Right hindlimb (tissue), 1 donor: ENCODE measurements around the gene EGR4.
A peak's percentile ranks its signal among the peaks of the same experiment; 100 is the strongest.
"Not testable (repeated sequence)": the region's sequence is repeated elsewhere in the genome, so short reads cannot be mapped to it uniquely, and the experiment has no call there.

Experiments
- DNase-seq: peaks from one replicate; pipeline ENCODE4 v3.0.0-alpha.2; 2018

Gene EGR4

DNA sequence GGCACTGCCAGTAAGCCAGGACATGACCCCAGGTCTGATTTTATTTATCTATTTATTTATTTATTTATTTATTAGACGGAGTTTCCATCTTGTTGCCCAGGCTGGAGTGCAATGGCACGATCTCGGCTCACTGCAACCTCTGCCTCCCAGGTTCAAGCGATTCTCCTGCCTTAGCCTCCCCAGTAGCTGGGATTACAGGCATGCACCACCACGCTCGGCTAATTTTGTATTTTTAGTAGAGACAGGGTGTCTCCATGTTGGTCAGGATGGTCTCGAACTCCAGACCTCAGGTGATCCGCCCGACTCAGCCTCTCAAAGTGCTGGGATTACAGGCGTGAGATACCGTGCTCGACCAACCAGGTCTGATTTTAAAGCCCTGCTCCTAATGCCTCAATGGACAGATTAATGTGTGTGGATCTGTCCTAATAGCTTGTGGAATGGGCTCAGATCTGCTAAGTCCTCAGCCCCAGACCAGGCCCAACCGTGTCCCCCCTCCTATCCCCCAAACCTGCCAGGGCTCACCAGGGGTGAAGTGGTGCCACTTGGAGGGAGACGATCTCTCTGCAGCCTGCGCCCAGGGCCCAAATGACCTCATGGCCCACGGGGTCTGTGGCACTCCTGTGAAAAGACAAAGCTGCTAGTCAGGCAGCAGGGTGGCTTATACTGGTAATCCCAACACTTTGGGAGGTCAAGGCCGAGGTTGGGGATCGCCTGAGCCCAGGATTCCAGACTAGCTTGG, 30.5 kb downstream of the EGR4 start:
- not testable (repeated sequence) for DNase-seq

DNA sequence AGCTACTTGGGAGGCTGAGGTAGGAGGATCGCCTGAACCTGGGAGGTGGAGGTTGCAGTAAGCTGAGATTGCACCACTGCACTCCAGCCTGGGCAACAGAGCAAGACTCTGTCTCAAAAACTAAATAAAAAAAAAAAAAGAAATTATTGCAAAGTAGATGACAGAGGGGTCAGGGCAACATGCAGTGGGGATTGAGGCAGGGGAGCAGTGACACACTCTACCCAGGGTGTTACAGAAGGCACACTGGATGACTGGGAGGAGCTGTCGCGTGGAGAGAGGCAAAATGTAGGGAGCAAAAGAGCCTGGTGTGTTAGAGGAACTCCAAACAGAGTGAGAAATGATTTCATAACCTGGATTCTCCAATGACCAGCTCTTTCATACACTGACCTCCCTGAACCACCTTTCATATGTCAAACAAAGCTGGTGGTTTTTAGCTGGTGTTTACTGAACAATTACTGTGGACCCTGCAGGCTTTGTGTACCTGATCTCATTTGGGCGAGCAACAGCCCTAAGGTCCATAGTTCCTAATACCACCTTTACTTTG, 31.2 kb downstream of the EGR4 start:
- no peak for DNase-seq

DNA sequence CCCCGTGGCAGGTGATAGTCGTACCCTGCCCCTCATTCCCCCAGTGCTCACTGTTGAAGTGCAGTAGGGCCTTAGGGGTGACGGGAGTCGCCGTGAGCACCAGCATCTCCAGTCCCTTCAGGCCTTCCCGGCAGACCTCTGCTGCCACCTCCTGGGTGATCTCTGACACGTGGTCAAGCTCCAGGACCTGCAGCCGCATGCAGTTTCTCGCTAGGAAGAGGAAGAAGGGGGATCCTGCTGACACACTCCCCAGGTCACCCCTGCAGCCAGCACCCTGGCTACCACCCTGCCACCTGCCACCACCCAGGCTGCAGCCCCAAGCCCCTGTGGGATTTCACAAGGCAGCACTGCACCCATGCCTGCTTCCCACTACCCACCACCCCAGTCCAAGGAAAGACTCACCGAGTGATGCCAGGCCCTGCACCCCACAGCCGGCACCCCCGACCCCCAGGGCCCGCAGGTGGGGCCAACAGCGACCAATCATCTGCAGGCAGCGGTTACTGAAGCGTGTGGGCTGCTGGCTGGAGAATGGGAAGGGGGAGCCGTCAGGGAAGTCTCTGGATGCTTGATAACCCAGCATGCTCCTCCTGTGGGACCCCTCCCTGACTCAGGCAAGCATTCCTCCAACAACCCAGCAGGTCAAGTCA, 32.9 kb downstream of the EGR4 start:
- DNase-seq: peak; percentile 43

DNA sequence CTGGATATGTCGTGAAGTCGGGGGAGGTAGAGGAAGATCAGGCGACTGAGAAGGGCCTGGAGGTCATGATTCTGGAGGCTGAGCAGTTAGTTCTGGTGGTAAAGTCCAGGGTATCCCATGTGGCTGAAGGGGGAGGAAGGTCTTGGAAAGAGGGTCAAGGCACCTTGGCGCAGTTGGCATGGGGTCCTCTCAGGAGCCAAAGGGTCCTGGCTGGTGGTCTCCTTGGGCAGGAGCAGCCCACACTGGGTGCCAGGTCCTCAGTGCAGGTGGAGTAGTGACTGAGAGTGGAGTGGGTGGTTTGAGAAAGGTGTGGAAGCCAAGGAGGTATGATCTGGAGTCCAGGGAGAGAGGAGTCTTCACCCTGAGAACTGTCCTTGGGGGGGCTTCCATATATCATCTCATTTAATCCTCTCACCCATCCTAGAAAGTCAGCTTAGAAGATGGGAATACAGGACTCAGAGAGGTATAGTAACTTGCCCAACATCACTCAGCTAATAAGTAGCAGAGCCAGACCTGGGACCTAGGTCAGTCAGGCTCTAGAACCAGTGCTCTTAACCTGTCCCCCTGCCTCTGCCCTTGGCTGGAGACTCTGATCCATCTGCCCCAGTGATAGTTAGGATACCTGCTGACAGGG, 33.5 kb downstream of the EGR4 start:
- no peak for DNase-seq

DNA sequence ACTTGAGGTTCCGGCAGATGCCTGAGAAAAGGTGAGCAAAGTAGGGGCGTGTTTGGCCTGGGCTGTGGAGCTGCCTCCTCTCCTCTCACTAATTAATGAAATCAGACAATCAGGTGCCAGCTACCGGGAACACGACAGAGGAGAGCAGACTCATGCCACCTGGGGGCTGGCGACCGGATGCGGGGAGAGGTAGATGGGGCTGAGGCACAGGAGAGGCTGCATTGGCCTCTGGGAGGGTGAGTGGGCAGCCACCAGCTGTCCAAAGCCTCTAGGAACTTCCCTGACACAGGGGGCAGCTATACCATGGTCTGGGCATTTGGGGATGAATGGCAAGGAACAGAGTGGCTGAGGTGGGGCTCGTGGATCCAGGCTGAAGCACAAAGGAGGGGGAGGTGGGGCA, 34.1 kb downstream of the EGR4 start:
- DNase-seq: no peak

DNA sequence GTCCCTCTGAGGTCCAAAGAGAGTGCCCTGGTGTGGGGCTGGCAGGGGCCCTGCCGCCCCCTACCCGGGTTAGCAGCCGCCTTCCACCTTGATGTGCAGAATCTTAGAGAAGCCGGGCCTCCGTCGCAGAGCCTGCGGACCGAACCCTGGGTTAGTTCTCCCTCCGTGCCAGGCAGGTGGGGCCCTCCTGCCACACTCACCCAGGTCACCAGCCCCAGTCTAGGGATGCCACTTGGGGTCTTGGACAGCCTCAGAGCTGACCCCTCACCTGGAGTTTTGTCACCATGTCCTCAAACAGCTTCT, 34.5 kb downstream of the EGR4 start:
- DNase-seq: no peak

DNA sequence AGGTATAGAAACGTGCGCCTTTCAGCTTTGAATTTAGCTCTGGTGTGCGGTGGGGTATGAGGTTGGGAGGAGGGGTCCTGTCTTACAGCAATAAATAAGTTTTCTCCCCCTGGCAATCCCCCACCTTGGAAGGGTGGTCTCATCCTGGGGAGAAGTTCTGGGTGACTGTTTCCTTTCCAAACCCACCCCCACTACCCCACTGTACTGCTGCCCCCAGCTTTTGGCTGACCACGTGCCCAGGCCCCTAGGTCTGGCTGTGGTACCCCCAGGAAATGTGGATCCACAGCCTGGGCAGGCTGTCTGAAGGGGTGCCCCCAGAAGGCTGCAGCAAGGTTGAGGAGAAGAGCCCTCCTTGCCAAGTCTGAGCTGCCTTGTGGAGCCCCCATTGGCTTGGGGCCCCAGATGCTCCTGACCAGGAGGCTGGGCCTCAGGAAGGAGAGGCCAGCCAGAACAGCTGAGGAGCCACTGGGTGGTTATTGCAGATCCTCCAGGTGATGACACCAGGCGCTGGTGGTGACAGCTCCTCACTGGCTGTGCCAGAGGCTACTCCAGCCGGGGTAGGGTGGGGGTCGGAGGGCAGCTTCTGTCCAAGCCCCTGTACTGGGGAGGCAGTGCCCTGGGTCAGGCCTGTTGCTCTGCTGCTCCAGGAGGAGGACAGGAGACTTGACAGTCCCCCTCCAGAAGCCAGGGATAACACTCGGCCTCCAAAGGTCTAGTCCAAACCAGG, 35.0 kb downstream of the EGR4 start:
- DNase-seq: no peak

DNA sequence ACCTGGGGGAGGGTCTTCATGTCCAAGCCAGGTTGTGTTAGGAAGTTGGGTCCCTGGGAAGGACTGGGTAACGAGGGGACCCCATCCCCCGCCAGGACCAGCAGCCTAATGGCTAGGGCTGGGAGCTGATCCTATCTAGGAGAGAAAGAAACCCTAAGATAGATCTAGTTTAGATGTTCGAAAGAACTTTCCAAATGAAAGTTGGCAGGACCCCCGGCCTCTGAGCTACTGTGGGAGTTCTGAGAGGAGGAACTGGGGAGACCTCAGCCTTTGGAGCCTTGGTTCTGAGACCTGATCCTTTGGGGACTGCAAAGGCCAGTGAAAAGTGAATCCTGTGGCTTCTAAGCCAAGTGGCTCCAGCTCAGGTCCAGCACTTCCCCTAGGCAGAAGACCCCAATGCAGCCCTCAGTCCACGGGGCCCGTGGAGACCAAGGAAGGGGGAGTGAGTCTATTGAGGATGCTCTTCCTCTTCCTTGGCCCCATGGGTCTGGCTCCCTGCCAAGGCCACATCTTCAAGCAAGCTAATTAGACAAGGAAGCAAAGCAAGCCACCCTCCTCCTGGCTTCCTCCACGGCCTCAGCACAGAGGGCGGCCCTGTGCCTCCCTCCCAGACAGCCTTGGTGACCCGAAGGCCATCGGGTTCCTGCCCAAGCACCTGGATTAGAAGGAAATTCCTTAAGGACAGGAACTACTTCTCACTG, 35.8 kb downstream of the EGR4 start:
- no peak for DNase-seq

DNA sequence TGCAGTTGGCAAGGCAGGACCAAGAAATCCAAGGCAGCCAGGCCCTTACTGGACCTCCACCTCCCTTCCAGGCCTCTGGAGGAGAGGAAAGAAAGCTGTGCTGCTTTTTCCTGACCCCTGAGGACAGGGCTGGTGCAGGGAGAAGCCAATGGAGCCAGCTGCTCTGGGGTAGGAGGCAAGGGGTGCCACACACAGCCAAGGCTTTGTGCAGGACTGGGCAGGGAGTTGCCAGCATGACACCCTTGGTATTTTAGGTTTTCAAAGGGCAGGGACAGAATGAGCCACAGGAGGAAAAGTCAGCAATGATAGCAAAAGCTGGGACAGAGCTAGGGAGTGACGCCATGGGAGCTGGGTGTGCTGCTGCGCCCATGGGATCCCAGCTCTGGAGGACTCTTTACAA, 36.3 kb downstream of the EGR4 start:
- no peak for DNase-seq

DNA sequence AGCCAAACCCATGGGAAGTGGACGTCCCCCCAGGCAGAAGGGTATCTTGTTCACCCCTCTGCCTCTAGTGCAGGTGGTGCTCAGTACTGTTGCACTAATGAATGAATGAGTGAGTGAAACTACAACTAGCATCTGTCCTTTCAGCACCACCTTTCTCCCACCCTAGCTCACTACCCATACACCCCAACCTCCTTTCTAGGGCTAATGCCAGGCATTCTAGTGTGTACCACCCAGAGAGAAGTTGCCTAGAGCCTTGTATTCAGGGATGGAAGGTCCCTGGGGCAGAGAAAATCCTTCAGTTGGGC, 36.8 kb downstream of the EGR4 start:
- no peak for DNase-seq

DNA sequence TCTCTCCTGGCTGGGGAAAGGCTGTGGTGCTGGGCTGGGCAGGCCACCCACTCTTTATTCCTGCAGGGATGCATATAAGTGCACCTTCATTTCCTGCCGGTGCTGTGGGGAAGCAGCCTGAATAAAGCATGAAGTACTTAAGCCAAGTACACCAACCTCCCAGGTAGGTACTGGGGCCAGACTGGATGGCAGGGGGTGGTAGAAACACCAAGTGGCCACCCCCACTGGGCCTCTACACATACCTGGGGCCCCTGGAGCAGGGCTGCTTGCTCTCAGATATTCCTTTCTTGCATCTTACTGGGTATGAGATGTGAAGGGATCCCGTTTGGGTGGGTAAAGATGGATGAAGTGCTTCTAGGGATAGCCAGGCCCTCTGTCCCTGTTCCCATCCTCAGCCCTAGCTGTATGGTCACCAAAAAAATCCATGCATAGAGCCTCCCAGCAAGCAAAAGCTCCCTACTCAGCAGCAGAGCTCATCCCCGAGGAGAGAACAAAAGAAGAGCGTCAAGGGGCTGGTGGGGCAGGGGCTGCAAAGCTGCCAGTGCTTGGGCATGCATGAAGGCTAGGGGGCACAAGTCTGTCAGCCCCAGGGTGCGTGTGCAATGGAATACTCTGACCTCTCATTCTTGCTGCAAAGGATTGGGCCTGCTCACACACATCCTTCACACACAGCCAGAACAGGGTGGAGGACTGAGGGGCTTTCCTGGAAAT, 37.3 kb downstream of the EGR4 start:
- DNase-seq: no peak

DNA sequence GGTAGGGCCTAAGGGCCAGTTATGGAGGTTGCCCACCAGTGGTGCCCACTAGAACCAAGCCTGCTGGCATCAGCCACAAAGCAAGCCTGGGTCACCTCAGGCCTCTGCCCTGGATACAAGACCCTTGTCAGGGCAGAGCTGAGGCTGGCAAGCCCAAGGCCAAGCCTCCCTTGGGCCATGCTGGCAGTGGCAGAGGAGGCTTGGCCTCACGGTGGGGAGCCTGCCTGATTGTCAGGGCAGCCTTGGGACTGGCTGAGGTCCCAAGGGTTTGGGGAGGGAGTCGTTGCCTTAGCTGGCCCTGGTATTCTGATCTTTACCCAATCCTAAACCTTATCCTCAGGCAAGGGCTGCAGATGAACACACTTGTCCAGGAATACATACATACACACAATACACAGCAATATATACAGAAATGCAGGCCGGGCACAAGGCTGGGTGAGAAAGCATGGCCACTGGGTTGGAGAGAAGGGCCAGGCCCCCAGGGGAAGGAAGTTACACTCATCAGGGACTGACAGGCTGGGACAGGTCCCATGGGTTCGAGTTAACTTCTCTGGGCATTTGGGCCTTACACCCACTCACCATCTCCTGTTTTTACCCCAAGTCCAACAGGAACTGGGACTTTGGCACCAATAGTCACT, 38.2 kb downstream of the EGR4 start:
- DNase-seq: no peak

DNA sequence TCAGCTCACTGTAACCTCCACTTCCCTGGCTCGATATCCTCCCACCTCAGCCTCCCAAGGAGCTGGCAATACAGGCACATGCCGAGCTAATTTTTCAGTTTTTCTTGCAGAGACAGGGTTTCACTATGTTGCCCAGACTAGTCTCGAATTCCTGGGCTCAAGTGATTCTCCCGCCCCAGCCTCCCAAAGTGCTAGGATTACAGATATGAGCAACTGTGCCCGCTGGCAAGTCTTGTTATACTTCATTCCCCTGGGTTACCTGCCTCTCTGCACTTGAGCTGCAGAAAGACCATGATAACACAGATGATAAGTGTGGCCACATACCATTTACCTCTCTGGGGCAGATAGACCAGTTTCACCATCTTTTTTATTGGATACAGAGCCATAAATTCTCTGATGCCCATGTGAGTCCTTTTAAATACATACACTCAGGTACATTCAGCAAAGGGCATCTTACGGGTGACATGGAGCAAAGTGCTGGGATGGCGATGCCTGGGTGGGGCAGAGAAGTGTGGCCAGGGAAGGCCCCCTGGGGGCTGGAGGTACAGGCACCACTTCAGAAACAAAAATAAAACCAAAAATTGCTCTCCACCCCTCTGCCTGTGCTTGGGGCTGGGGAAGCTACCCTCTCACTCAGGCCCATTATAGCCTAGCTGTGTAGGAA, 38.9 kb downstream of the EGR4 start:
- no peak for DNase-seq

DNA sequence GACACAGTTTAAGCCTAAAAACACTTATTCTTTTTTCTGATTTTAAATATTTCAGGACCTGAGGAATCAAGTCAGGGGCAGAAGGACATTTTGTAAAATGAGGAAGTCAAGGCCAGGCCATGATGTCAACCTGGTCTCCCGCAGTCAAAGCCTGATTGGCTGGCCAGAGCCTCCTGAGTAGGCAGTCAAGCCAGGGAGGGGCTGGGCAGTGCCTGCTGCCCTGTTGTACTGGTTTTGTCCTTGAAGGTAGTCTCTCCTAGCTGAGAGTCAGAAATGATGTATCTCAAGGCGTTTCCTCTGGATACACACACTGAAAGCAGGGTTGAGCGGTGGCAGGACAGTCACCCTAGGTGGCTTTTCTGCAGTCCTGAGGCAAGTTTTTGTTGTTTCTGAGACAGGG, 39.4 kb downstream of the EGR4 start:
- DNase-seq: no peak

DNA sequence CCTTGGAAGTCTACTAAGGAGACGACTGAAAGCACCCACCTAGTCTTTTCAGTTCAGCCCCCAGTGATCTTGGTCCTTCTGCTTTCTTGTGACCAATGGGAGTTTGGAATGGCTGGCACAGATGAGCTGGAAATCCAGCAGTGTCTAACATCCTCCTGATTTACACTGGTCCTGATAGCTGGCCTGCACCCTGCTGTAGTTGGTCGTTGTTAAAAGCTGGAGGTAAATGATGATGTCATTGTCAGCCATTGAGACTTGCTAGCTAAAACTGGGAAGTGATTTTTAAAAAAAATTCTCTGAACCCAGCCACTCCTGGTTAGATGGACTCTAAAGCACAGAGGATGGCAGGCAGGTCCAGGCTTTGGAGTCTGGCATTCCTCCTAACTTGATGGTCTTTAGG, 39.9 kb downstream of the EGR4 start:
- DNase-seq: no peak

DNA sequence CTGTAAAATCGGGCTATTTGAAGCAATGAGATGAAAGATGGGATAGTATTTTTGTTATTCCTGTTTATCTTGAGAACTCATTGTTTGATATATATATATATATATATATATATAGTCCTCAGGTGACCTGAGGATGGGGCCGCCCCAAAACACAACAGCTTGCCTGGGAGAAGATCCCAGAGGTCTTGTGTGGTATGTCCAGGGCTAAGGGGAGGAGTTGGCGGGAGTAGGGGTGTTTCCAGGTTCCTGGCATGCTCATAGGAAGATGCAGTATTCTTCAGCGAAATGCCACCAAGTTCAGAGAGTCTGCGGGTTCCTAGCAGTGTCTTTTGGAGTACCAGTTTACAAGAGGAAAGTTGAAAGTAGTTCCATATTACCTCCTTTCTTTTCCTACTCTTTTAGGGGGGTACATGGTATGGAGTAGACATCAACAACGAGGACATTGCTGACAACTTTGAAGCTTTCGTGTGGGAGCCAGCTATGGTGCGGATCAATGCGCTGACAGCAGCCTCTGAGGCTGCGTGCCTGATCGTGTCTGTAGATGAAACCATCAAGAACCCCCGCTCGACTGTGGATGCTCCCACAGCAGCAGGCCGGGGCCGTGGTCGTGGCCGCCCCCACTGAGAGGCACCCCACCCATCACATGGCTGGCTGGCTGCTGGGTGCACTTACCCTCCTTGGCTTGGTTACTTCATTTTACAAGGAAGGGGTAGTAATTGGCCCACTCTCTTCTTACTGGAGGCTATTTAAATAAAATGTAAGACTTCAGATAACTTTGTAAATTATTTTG, 40.9 kb downstream of the EGR4 start:
- DNase-seq: no peak

DNA sequence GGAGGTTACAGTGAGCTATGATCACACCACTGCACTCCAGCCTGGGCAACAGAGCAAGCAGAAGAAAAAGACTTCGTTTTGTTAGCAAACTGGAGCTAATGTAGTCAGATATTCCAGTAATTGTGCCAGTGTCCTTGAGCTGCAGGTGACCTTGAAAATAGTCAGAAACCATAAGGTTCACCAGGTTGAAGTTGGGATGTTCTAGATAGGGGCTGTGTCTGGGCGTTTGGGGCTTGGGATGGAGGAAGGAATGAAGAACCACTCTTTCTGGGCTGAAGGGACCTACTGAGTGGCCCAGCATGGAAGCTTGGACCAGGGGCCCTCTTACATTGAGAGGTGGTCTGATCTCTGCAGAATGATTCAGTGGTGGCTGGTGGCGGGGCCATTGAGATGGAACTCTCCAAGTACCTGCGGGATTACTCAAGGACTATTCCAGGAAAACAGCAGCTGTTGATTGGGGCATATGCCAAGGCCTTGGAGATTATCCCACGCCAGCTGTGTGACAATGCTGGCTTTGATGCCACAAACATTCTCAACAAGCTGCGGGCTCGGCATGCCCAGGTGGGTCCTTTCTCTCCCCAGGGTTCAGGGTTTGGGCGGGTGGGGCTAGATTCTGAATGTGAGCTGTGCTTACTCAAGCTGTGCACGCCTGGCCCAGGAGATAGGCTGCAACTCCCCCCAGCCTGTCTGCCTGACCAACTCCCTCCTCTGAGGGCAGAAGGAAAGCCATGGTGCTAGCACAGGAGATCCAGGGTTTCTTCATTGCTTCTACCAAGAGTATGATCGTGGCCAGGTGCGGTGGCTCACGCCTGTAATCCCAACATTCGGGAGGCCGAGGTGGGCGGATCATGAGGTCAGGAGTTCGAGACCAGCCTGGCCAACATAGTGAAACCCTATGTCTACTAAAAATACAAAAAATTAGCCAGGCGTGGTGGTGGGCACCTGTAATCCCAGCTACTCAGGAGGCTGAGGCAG, 42.2 kb downstream of the EGR4 start:
- DNase-seq: no peak

DNA sequence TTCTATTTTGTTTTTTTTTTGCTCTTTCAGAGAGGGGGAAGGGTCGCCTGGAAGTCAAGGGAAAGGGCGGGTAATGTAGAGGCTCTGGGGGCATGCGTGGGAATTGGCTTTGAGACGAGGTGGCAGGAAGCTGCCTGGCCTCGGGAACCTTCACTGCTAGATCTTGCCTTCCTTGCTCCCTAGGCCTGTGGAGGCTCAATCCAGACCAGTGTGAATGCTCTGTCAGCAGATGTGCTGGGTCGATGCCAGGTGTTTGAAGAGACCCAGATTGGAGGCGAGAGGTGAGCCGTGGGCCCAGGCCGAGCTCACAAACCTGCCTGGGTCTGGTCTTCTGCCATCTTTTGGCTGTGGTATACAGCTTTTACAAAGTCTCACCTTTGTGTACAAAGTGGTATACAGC, 43.7 kb downstream of the EGR4 start:
- no peak for DNase-seq

DNA sequence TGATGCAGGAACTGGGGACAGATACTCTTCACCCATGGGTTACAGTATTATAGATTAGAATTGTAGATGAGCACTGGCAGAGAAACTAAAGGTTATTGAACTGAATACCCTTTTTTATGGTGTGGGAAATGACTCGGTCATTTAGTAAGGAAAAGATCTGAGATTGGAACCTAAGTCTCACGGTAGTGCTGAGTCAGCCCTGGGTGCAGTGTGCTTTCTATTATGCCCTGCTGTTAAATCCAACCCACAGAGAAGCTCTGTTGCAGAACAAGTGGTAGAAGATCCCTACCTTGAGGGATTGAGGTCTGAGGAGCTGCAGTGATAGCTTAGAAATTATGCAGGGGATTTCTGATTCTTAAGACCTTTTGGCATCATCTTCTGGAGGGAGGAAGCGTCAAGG, 46.5 kb downstream of the EGR4 start:
- DNase-seq: no peak
